C4-2B (cell line): ENCODE results near the gene JARID2.

Experiments
- H3K27ac ChIP-seq: fragments of 450-650 bp; 2 replicates; pipeline ENCODE4 v1.5.1; 2017
- ZFX ChIP-seq: fragments of 450-650 bp; IDR thresholded peaks from 2 replicates; pipeline ENCODE4 v1.6.1; 2017
- TF ChIP-seq, protein P1 (sequence below): fragments of 450-650 bp; conservative IDR thresholded peaks from 2 replicates; pipeline ENCODE4 v1.5.1; 2017; ENCODE audit warnings: mild to moderate bottlenecking

Gene JARID2

GRCh38 chr6:15248451-15249370 lies 2.8 kb downstream of the JARID2 start:
- TF ChIP-seq ZFX, result peak; percentile 20; the same call in 1 of the 2 replicates
- TF ChIP-seq, protein P1, sequence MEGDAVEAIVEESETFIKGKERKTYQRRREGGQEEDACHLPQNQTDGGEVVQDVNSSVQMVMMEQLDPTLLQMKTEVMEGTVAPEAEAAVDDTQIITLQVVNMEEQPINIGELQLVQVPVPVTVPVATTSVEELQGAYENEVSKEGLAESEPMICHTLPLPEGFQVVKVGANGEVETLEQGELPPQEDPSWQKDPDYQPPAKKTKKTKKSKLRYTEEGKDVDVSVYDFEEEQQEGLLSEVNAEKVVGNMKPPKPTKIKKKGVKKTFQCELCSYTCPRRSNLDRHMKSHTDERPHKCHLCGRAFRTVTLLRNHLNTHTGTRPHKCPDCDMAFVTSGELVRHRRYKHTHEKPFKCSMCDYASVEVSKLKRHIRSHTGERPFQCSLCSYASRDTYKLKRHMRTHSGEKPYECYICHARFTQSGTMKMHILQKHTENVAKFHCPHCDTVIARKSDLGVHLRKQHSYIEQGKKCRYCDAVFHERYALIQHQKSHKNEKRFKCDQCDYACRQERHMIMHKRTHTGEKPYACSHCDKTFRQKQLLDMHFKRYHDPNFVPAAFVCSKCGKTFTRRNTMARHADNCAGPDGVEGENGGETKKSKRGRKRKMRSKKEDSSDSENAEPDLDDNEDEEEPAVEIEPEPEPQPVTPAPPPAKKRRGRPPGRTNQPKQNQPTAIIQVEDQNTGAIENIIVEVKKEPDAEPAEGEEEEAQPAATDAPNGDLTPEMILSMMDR, result 0 out of 2 replicates have a peak, but pooled peaks have one; percentile 18
- H3K27ac ChIP-seq, result peak overlapping the region; percentile 80

DNA sequence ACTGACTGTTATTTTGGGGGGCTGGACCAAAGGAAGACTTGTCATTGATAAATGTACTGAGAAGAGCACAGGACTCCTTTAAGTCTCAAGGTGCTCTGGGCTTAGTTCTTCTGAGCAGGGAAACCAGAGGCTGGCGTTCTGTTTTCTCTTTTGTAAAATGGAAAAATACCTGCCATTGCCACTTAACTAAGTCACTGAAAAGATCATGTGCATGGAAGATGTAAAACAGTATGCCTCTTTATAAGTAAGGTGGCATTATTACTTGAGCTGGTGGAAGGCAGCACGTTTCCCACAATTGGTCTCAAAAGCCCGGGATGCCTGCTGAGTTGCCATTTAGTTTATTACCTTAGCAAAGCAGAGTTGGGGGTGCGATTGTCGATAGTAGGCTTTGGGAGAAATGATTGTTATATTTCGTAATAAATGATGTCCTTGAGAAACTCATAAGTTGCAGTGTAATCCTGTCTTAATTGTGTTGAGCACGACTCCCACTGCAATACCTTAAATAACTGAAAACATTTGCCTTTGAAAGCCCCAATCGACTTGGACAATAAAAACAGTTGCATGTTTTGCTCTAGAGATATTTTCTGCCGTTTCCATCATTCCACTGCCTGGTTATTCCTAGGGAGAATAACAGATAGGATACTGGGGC lies 3.6 kb downstream of the JARID2 start:
- peak overlapping the region; percentile 80 for H3K27ac ChIP-seq
- TF ChIP-seq, protein P1, result no peak
- no peak for TF ChIP-seq ZFX

DNA sequence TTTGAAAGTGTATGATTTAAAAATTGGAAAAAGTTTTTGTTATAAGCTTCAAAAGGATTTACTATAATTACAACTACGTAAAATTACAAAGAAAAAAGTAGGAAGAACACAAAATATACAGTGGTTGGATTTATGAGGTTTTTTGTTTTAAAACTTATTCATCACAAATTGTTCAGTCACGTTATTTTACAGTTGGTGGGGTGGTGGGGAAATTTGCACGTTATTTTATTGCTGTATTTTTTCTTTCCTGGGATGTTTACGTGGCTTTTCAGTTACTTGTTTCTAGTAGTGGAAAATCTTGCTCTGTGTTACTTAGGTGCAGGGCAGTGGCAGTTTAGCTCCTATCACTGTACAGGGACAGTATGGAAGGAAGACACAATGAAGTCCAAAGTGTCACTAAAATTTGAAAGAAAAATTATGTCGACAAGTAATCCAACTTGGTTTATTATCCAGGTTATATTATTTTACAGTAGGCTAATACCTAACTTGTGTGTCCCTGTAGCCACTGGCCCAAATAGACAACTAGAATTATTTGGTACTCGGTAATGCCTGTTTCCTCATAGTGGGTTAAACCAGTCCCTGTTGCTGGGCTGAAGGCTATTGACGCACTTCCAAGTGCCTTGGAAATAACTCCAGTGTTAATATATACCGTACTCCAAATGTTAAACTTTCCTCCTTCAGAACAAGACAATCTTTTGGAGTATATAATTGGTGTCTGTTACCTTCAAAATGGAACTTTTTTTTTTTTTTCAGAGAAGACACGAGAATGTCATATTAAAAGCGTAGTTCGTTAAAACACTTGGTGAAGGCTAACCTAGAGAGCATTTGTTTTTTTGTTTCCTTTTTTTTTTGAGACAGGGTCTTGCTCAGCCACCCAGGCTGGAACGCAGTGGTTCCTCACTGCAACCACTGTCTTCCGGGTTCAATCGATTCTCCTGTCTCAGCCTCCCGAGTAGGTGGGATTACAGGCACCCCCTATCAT lies 4.6 kb downstream of the JARID2 start:
- H3K27ac ChIP-seq, result peak overlapping the region; percentile 60
- TF ChIP-seq ZFX, result no peak
- TF ChIP-seq, protein P1, result no peak

DNA sequence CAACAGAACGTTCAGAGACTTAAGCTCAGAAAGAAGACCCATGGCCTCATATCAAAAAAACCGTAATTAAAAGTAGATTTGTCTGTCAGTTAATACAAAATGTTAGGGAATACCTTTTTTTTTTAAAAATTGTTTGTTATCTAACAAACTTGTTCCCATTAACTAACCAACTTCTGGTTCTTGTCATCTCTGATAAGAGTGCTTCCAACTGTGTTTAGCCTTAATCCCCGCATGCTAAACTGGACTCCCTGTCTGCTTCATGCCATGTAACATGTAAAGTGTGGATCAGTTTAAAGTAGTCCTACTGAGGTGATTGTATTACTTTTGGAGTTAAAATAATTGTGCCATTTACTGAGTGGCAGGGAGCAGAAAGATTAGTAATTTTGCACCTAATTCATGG lies 6.3 kb downstream of the JARID2 start:
- TF ChIP-seq ZFX, result no peak
- TF ChIP-seq, protein P1, result no peak
- H3K27ac ChIP-seq, result peak overlapping the region; percentile 60; the same call in 1 of the 2 replicates

DNA sequence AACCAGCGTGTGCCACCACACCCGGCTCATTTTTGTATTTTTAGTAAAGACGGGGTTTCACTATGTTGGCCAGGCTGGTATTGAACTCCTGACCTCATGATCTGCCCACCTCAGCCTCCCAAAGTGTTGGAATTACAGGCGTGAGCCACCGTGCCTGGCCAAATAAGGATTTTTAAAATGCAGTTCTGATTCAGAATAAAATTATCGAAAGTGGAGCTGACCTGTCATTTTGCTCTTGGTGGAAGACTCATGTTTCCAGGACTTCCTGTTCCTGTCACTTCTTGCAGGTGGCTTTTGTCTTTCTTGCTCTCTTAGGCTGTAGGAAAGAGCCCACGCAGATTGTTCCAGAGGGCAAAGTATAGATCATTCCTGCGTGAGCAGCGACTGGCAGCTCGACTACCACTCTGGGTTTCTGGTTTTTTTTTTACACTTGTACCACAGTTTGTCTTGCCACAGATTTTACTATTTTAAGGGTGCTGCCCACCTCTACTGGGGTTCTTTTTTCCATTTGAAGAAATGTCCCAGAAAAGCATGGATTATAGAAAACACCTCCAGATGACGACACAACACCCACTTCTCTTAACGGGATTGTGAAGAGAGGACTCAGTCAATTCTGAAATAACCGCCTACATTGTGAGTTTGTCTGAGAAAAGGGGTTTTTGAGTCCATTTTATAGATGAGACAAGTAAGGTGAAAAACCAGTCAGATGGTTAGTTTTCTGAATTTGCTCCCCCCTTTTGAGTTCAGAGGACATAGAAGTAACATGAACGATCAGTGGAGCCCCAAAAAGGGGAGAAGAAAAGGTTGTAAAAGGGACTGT lies 7.5 kb downstream of the JARID2 start:
- TF ChIP-seq ZFX, result no peak
- TF ChIP-seq, protein P1, result no peak
- H3K27ac ChIP-seq, result no peak overlapping the region

GRCh38 chr6:15254070-15254975 lies 8.5 kb downstream of the JARID2 start:
- TF ChIP-seq, protein P1, result peak; percentile 36
- TF ChIP-seq ZFX, result no peak
- H3K27ac ChIP-seq, result no peak overlapping the region
